NB4 (cell line): Measurements from ENCODE around the gene NTSR1.
A peak's percentile ranks its signal among the peaks of the same experiment; 100 is the strongest.

Source experiments
- MYC ChIP-seq: IDR thresholded peaks from 2 replicates; pipeline ENCODE4 v1.6.1; 2011; ENCODE audit warnings: low read depth, low read length
- POLR2A ChIP-seq: IDR thresholded peaks from 2 replicates; pipeline ENCODE4 v1.6.1; 2011; ENCODE audit warnings: mild to moderate bottlenecking; ENCODE audit not compliant: insufficient read length; ENCODE audit errors: extremely low read depth
- TF ChIP-seq, protein P1 (sequence below): IDR thresholded peaks from 2 replicates; pipeline ENCODE4 v1.6.1; 2011; ENCODE audit warnings: low read depth, low read length
- TF ChIP-seq, protein P2 (sequence below): IDR thresholded peaks from one replicate; pipeline ENCODE4 v1.5.1; 2012; ENCODE audit warnings: low read depth, low read length

DNA sequence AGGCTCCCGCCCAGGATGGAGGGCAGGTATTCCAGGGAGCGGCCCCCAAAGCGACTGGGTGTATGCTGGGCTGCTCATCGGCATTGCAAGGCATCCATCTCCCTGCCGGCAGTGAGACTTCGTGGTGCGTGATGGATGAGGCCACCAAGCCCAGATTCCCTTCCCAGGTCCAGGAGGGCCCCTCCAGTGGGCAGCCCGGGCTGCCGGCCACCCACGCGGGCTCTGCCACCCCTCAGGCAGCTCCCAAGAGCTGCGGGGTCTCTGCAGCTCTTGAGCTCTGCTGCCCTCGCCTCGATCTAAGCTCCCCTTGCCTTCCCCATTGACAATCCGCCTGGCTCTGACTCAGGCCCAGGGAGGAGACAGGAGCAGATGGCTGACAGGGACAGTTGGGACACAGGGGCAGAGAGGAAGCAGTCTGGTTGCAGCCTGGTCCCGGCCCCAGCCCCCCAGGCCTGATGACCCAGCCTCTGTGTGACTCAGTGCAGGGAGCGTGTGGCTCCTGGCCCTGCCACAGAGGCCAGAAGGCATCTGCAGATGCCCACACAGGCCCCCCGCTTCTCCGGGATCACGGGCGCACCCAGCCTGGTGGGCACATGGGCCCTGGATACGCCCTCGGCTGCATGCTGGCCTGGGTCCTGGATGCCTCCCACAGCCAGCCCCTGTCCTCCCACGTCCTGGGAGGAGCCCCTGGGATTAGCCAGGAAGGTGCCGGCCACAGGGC is 33.3 kb upstream of the NTSR1 start:
- TF ChIP-seq, protein P1, sequence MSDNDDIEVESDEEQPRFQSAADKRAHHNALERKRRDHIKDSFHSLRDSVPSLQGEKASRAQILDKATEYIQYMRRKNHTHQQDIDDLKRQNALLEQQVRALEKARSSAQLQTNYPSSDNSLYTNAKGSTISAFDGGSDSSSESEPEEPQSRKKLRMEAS, result peak; percentile 68; the same call in 1 of the 2 replicates
- TF ChIP-seq, protein P2, sequence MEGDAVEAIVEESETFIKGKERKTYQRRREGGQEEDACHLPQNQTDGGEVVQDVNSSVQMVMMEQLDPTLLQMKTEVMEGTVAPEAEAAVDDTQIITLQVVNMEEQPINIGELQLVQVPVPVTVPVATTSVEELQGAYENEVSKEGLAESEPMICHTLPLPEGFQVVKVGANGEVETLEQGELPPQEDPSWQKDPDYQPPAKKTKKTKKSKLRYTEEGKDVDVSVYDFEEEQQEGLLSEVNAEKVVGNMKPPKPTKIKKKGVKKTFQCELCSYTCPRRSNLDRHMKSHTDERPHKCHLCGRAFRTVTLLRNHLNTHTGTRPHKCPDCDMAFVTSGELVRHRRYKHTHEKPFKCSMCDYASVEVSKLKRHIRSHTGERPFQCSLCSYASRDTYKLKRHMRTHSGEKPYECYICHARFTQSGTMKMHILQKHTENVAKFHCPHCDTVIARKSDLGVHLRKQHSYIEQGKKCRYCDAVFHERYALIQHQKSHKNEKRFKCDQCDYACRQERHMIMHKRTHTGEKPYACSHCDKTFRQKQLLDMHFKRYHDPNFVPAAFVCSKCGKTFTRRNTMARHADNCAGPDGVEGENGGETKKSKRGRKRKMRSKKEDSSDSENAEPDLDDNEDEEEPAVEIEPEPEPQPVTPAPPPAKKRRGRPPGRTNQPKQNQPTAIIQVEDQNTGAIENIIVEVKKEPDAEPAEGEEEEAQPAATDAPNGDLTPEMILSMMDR, result no peak
- TF ChIP-seq POLR2A, result no peak
- peak; percentile 65 for TF ChIP-seq MYC
